ENCODE data around the gene ATF7. TPM values are rescaled to one million over a fixed set of nuclear protein-coding genes. Genes with fewer than 3 reads are reported as not detected.

ATF7 gene
- polyA plus RNA-seq, 1 donor = 32.4 TPM

DNA sequence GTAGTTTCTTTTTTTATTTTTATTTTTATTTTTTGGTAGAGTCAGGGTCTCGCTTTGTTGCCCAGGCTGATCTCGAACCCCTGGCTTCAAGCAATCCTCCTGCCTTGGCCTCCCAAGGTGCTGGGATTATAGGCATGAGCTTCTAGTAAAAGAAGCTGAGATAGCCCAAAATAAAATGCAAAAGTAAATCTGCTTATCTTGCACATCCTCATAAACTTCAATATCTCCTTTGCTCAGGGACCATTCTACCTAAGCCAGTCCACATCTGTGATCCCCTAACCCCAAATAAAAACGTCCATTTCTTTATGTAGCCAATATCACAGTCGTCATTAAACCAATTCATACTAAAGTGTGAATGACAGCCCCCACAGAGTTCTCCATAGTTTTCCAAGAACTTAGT, 36.3 kb downstream of the ATF7 start:
- Histone ChIP-seq H3K4me3 (ENCODE audit: low read length) (no peak overlapping the region), H3K36me3 (ENCODE audit: control insufficient read depth, insufficient read depth, low read length) (peaks cover 4% of the 10 kb centered on the region), H3K4me1 (ENCODE audit: control insufficient read depth, insufficient read depth, low read length) (peaks cover 14% of the 10 kb centered on the region), H3K9me3 (ENCODE audit: control insufficient read depth, low read depth, low read length) (no peaks in the 10 kb centered on the region), H3K27ac (ENCODE audit: low read length) (peak overlapping the region; percentile 19), H3K27me3 (ENCODE audit: control insufficient read depth, insufficient read depth, low read length) (no peaks in the 10 kb centered on the region)
- DNase-seq = no peak
- 92% methylated on average over 2 of the region's 4 CpGs for WGBS (ENCODE audit: insufficient coverage, low lambda C conversion rate)

GRCh38 chr12:53589423-53589822, 36.8 kb downstream of the ATF7 start:
- H3K4me1 ChIP-seq (ENCODE audit: control insufficient read depth, insufficient read depth, low read length) = peaks cover 14% of the 10 kb centered on the region
- DNase-seq = no peak
- H3K27me3 ChIP-seq (ENCODE audit: control insufficient read depth, insufficient read depth, low read length) = no peaks in the 10 kb centered on the region
- H3K27ac ChIP-seq (ENCODE audit: low read length) = no peak overlapping the region
- peaks cover 4% of the 10 kb centered on the region for H3K36me3 ChIP-seq (ENCODE audit: control insufficient read depth, insufficient read depth, low read length)
- no CpG with 5 or more reads among the region's 3 CpGs for WGBS (ENCODE audit: insufficient coverage, low lambda C conversion rate)
- H3K4me3 ChIP-seq (ENCODE audit: low read length) = no peak overlapping the region
- no peaks in the 10 kb centered on the region for H3K9me3 ChIP-seq (ENCODE audit: control insufficient read depth, low read depth, low read length)

- Histone ChIP-seq H3K4me3 (ENCODE audit: low read length) (no peak overlapping the region), H3K9me3 (ENCODE audit: control insufficient read depth, low read depth, low read length) (no peaks in the 10 kb centered on the region), H3K27me3 (ENCODE audit: control insufficient read depth, insufficient read depth, low read length) (no peaks in the 10 kb centered on the region), H3K27ac (ENCODE audit: low read length) (no peak overlapping the region), H3K4me1 (ENCODE audit: control insufficient read depth, insufficient read depth, low read length) (peaks cover 14% of the 10 kb centered on the region), H3K36me3 (ENCODE audit: control insufficient read depth, insufficient read depth, low read length) (peaks cover 9% of the 10 kb centered on the region)
- DNase-seq = no peak
- 100% methylated on average over 3 of the region's 3 CpGs for WGBS (ENCODE audit: insufficient coverage, low lambda C conversion rate)
Measured at GRCh38 chr12:53588123-53588522, 38.1 kb downstream of the ATF7 start.

- WGBS (ENCODE audit: insufficient coverage, low lambda C conversion rate) = no CpG with 5 or more reads among the region's 8 CpGs
- Histone ChIP-seq H3K27me3 (ENCODE audit: control insufficient read depth, insufficient read depth, low read length) (no peaks in the 10 kb centered on the region), H3K9me3 (ENCODE audit: control insufficient read depth, low read depth, low read length) (no peaks in the 10 kb centered on the region), H3K27ac (ENCODE audit: low read length) (no peak overlapping the region), H3K36me3 (ENCODE audit: control insufficient read depth, insufficient read depth, low read length) (peaks cover 9% of the 10 kb centered on the region), H3K4me3 (ENCODE audit: low read length) (no peak overlapping the region), H3K4me1 (ENCODE audit: control insufficient read depth, insufficient read depth, low read length) (peaks cover 14% of the 10 kb centered on the region)
- no peak for DNase-seq
Measured at GRCh38 chr12:53586745-53587144, 39.4 kb downstream of the ATF7 start.

DNA sequence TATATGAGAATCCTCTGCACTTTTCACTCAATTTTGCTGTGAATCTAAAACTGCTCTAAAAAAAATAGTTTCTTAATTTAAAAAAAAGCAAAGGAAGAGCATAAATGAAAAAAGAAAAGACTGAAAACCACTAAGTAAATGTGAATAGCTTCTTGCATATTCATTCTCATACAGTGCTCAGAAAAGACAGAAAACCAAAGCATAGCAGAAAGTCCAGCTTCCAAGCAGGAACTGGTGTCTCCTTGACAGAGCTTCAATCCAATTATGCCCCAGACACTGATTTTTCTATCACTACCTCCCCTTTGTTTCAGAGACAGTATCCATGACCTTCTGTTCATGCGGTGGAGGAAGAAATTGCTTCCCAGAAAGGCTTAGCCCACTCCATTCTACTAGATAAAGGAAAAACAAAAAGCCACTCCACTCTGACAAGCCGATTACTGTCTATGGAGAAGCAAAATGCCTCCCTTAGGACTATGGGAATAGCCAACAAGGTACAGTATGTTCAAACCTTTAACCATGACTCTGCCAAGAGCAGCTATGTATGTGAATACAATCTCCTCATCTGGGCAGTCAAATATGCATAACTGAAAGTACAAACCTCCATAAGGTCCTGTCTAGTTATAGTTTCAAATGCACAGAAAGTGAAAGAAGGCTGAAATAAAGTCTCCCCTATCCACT, 40.6 kb downstream of the ATF7 start:
- no CpG with 5 or more reads among the region's 2 CpGs for WGBS (ENCODE audit: insufficient coverage, low lambda C conversion rate)

GRCh38 chr12:53579545-53579955, 46.6 kb downstream of the ATF7 start:
- Histone ChIP-seq H3K36me3 (ENCODE audit: control insufficient read depth, insufficient read depth, low read length) (peaks cover 14% of the 10 kb centered on the region), H3K9me3 (ENCODE audit: control insufficient read depth, low read depth, low read length) (no peaks in the 10 kb centered on the region), H3K27me3 (ENCODE audit: control insufficient read depth, insufficient read depth, low read length) (no peaks in the 10 kb centered on the region), H3K27ac (ENCODE audit: low read length) (no peak overlapping the region), H3K4me3 (ENCODE audit: low read length) (no peak overlapping the region), H3K4me1 (ENCODE audit: control insufficient read depth, insufficient read depth, low read length) (no peaks in the 10 kb centered on the region)
- no peak for DNase-seq
- WGBS (ENCODE audit: insufficient coverage, low lambda C conversion rate) = 80% methylated on average over 1 of the region's 5 CpGs

More for the DNA sequence above, 40.6 kb downstream of the ATF7 start:
- DNase-seq = no peak
- no peak overlapping the region for H3K27ac ChIP-seq (ENCODE audit: low read length)
- no peak overlapping the region for H3K4me3 ChIP-seq (ENCODE audit: low read length)
- no peaks in the 10 kb centered on the region for H3K9me3 ChIP-seq (ENCODE audit: control insufficient read depth, low read depth, low read length)
- H3K27me3 ChIP-seq (ENCODE audit: control insufficient read depth, insufficient read depth, low read length) = no peaks in the 10 kb centered on the region
- peaks cover 9% of the 10 kb centered on the region for H3K36me3 ChIP-seq (ENCODE audit: control insufficient read depth, insufficient read depth, low read length)
- H3K4me1 ChIP-seq (ENCODE audit: control insufficient read depth, insufficient read depth, low read length) = peaks cover 8% of the 10 kb centered on the region

GRCh38 chr12:53578783-53579182, 47.4 kb downstream of the ATF7 start:
- no peak overlapping the region for H3K4me3 ChIP-seq (ENCODE audit: low read length)
- no CpG with 5 or more reads among the region's 5 CpGs for WGBS (ENCODE audit: insufficient coverage, low lambda C conversion rate)
- peaks cover 10% of the 10 kb centered on the region for H3K36me3 ChIP-seq (ENCODE audit: control insufficient read depth, insufficient read depth, low read length)
- no peak overlapping the region for H3K27ac ChIP-seq (ENCODE audit: low read length)
- H3K9me3 ChIP-seq (ENCODE audit: control insufficient read depth, low read depth, low read length) = no peaks in the 10 kb centered on the region
- H3K4me1 ChIP-seq (ENCODE audit: control insufficient read depth, insufficient read depth, low read length) = no peaks in the 10 kb centered on the region
- no peaks in the 10 kb centered on the region for H3K27me3 ChIP-seq (ENCODE audit: control insufficient read depth, insufficient read depth, low read length)
- DNase-seq = no peak

GRCh38 chr12:53577941-53578352, 48.2 kb downstream of the ATF7 start:
- H3K27ac ChIP-seq (ENCODE audit: low read length) = no peak overlapping the region
- 100% methylated on average over 1 of the region's 4 CpGs for WGBS (ENCODE audit: insufficient coverage, low lambda C conversion rate)
- no peaks in the 10 kb centered on the region for H3K4me1 ChIP-seq (ENCODE audit: control insufficient read depth, insufficient read depth, low read length)
- no peak overlapping the region for H3K4me3 ChIP-seq (ENCODE audit: low read length)
- H3K27me3 ChIP-seq (ENCODE audit: control insufficient read depth, insufficient read depth, low read length) = no peaks in the 10 kb centered on the region
- no peaks in the 10 kb centered on the region for H3K9me3 ChIP-seq (ENCODE audit: control insufficient read depth, low read depth, low read length)
- no peak for DNase-seq
- peaks cover 9% of the 10 kb centered on the region for H3K36me3 ChIP-seq (ENCODE audit: control insufficient read depth, insufficient read depth, low read length)

GRCh38 chr12:53575502-53576249, 50.5 kb downstream of the ATF7 start:
- no peak for DNase-seq
- H3K27ac ChIP-seq (ENCODE audit: low read length) = no peak overlapping the region

GRCh38 chr12:53572134-53572758, 53.9 kb downstream of the ATF7 start:
- DNase-seq = no peak
- Histone ChIP-seq H3K27ac (ENCODE audit: low read length) (no peak overlapping the region), H3K4me3 (ENCODE audit: low read length) (no peak overlapping the region), H3K9me3 (ENCODE audit: control insufficient read depth, low read depth, low read length) (no peaks in the 10 kb centered on the region), H3K27me3 (ENCODE audit: control insufficient read depth, insufficient read depth, low read length) (no peaks in the 10 kb centered on the region), H3K4me1 (ENCODE audit: control insufficient read depth, insufficient read depth, low read length) (no peaks in the 10 kb centered on the region), H3K36me3 (ENCODE audit: control insufficient read depth, insufficient read depth, low read length) (peaks cover 14% of the 10 kb centered on the region)
- no CpG with 5 or more reads among the region's 8 CpGs for WGBS (ENCODE audit: insufficient coverage, low lambda C conversion rate)

More at GRCh38 chr12:53575502-53576249, 50.5 kb downstream of the ATF7 start:
- H3K4me1 ChIP-seq (ENCODE audit: control insufficient read depth, insufficient read depth, low read length) = no peaks in the 10 kb centered on the region
- H3K27me3 ChIP-seq (ENCODE audit: control insufficient read depth, insufficient read depth, low read length) = no peaks in the 10 kb centered on the region
- H3K9me3 ChIP-seq (ENCODE audit: control insufficient read depth, low read depth, low read length) = no peaks in the 10 kb centered on the region
- H3K36me3 ChIP-seq (ENCODE audit: control insufficient read depth, insufficient read depth, low read length) = peaks cover 14% of the 10 kb centered on the region
- no CpG with 5 or more reads among the region's 3 CpGs for WGBS (ENCODE audit: insufficient coverage, low lambda C conversion rate)
- H3K4me3 ChIP-seq (ENCODE audit: low read length) = no peak overlapping the region
